Gastrocnemius medialis (tissue), 4 donors: Measurements from ENCODE around the gene CLASP1.

ENCODE experiments used
- POLR2A ChIP-seq, 2 donors: fragments of 450-650 bp; IDR thresholded peaks; one replicate each; pipeline ENCODE4 v1.6.1; 2017; ENCODE audit warnings: antibody characterized with exemption in 2 of 2, mild to moderate bottlenecking in 2 of 2, moderate library complexity in 2 of 2
- TF ChIP-seq, protein P1 (sequence below), 5 experiments: fragments of 450-650 bp in 3 of 5; fragments of 200-600 bp in 2 of 5; sonication (generic) in 2 of 5; IDR thresholded peaks in 4 of 5; conservative IDR thresholded peaks in 1 of 5; 1 replicate in 4 of 5; 2 replicates in 1 of 5; pipeline ENCODE4 v1.5.1; 2016 to 2019; ENCODE audit warnings: antibody characterized with exemption in 5 of 5, mild to moderate bottlenecking in 3 of 5, moderate library complexity in 3 of 5

- TF ChIP-seq, protein P1, sequence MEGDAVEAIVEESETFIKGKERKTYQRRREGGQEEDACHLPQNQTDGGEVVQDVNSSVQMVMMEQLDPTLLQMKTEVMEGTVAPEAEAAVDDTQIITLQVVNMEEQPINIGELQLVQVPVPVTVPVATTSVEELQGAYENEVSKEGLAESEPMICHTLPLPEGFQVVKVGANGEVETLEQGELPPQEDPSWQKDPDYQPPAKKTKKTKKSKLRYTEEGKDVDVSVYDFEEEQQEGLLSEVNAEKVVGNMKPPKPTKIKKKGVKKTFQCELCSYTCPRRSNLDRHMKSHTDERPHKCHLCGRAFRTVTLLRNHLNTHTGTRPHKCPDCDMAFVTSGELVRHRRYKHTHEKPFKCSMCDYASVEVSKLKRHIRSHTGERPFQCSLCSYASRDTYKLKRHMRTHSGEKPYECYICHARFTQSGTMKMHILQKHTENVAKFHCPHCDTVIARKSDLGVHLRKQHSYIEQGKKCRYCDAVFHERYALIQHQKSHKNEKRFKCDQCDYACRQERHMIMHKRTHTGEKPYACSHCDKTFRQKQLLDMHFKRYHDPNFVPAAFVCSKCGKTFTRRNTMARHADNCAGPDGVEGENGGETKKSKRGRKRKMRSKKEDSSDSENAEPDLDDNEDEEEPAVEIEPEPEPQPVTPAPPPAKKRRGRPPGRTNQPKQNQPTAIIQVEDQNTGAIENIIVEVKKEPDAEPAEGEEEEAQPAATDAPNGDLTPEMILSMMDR (IDR thresholded peaks at IDR 0.05 in 4 of 5, conservative IDR thresholded peaks at IDR 0.05 in 1 of 5): no peak
- TF ChIP-seq POLR2A (IDR thresholded peaks at IDR 0.05): no peak
Measured at GRCh38 chr2:121584741-121585140, 64.5 kb downstream of the CLASP1 start.
